ENCODE measurements around the gene RNF115. TPM values are rescaled to one million over a fixed set of nuclear protein-coding genes. Genes with fewer than 3 reads are reported as not detected.

RNF115 gene
- total and polyA plus RNA-seq, 2 of the 13 experiments (the other 11 are each of a cell fraction or from before 2014, with no cell fraction given): 6.0 to 10.1 TPM

- peak; percentile 55 for TF ChIP-seq FOXO1 (CRISPR knock-in tag; IDR thresholded peaks at IDR 0.05)
- TF ChIP-seq ZNF18 (CRISPR knock-in tag; IDR thresholded peaks at IDR 0.05; ENCODE audit: insufficient replicate concordance): peak; percentile 55
- 0 out of 2 replicates have a peak, but pooled peaks have one; percentile 59 for TF ChIP-seq MEIS1 (CRISPR knock-in tag; IDR thresholded peaks at IDR 0.05; ENCODE audit: borderline replicate concordance)
- peak; percentile 56; the same call in 1 of the 2 replicates for TF ChIP-seq ISL2 (CRISPR knock-in tag; IDR thresholded peaks at IDR 0.05)
- peak; percentile 80; the same call in 1 of the 2 replicates for TF ChIP-seq ZNF710 (CRISPR knock-in tag; IDR thresholded peaks at IDR 0.05; ENCODE audit: borderline replicate concordance)
- TF ChIP-seq HDAC6 (IDR thresholded peaks at IDR 0.05; ENCODE audit: low read depth, low read length): no peak
- 0 out of 2 replicates have a peak, but pooled peaks have one; percentile 43 for TF ChIP-seq RFXAP (CRISPR knock-in tag; IDR thresholded peaks at IDR 0.05; ENCODE audit: borderline replicate concordance)
- no peak for TF ChIP-seq MXD3 (CRISPR knock-in tag; IDR thresholded peaks at IDR 0.05)
- TF ChIP-seq MXD4 (CRISPR knock-in tag; IDR thresholded peaks at IDR 0.05): no peak
- peak; percentile 48; the same call in 1 of the 2 replicates for TF ChIP-seq RARA (CRISPR knock-in tag; IDR thresholded peaks at IDR 0.05)
- 0 out of 2 replicates have a peak, but pooled peaks have one; percentile 43 for TF ChIP-seq TARDBP (CRISPR knock-in tag; IDR thresholded peaks at IDR 0.05)
- peak; percentile 71; the same call in 1 of the 2 replicates for TF ChIP-seq MED1 (CRISPR knock-in tag; IDR thresholded peaks at IDR 0.05)
- 0 out of 2 replicates have a peak, but pooled peaks have one; percentile 15 for TF ChIP-seq HOMEZ (CRISPR knock-in tag; IDR thresholded peaks at IDR 0.05; ENCODE audit: low read depth)
- peak; percentile 93 for TF ChIP-seq HNF4A (CRISPR knock-in tag; IDR thresholded peaks at IDR 0.05)
- no peak for TF ChIP-seq POLR2G (IDR thresholded peaks at IDR 0.05; ENCODE audit: low read depth, low read length)
- peak; percentile 76 for TF ChIP-seq MEIS2 (CRISPR knock-in tag; IDR thresholded peaks at IDR 0.05)
- TF ChIP-seq ZNF503 (CRISPR knock-in tag; IDR thresholded peaks at IDR 0.05): peak; percentile 59; the same call in 1 of the 2 replicates
- peak; percentile 51 for TF ChIP-seq CREM (IDR thresholded peaks at IDR 0.05)
- TF ChIP-seq CREM (CRISPR knock-in tag; IDR thresholded peaks at IDR 0.05): no peak
- TF ChIP-seq THRA (CRISPR knock-in tag; IDR thresholded peaks at IDR 0.05; ENCODE audit: borderline replicate concordance): peak; percentile 74; the same call in 1 of the 2 replicates
- TF ChIP-seq NR2F6 (IDR thresholded peaks at IDR 0.05): no peak
- TF ChIP-seq NR2F6 (CRISPR knock-in tag; IDR thresholded peaks at IDR 0.05): peak; percentile 50; the same call in 1 of the 2 replicates
- TF ChIP-seq SALL1 (CRISPR knock-in tag; IDR thresholded peaks at IDR 0.05): peak; percentile 92
Observed at GRCh38 chr1:145711213-145711651, 112.7 kb downstream of the RNF115 start (continued).

Measured in HepG2 (cell line).